K562 (cell line): Measurements from ENCODE around the gene GRIA4. TPM values are rescaled to one million over a fixed set of nuclear protein-coding genes. Genes with fewer than 3 reads are reported as not detected.

Experiments used
- ATAC-seq: fragments of 200-7000 bp; cut with Tn5 transposase; 3 replicates; pipeline ENCODE4 v1.9.1; 2020; ENCODE audit warnings: moderate library complexity
- BruUV-seq: library from RNA; stranded (reverse); fragments of 400-500 nt; replicated peaks from 2 replicates; lab custom pipeline; 2021; lab: Mats Ljungman, UMichigan
- CTCF ChIA-PET: fragments of 300-600 bp; formaldehyde crosslinking; extraction: SDS; loops from one replicate; lab custom pipeline; 2021; ENCODE audit warnings: low intra/inter-chr PET ratio; lab: Yijun Ruan, JAX
- POLR2A ChIA-PET: fragments of 300-600, 350-650 bp; sonication (Branson Sonifier 250); formaldehyde crosslinking; extraction: SDS; loops from one replicate; lab custom pipeline; 2021; ENCODE audit warnings: antibody characterized with exemption, inconsistent platforms; lab: Yijun Ruan, JAX
- DNase-seq, 4 experiments: peaks; one replicate each; pipeline versions ENCODE4 v3.0.0 to v3.0.0-alpha.2; 2011 to 2018; ENCODE audit warnings: low spot score in 3 of 4, mixed read lengths in 3 of 4; ENCODE audit errors: extremely low read depth in 1 of 4
- FAIRE-seq: peaks from 2 replicates; lab custom pipeline; 2011; peaks lifted over from hg19 to GRCh38; lab: Jason Lieb, UNC
- H2AFZ ChIP-seq: 2 replicates; pipeline ENCODE4 v1.6.0; 2011; ENCODE audit warnings: low read depth, low read length, control low read depth, inconsistent platforms
- H3K27ac ChIP-seq: fragments of 200-600 bp; 3 replicates; pipeline ENCODE4 v1.8.0; 2011; ENCODE audit warnings: low read depth, mild to moderate bottlenecking, control low read depth, inconsistent platforms, low read length, moderate library complexity, mixed read lengths; ENCODE audit errors: extremely low read depth
- H3K27me3 ChIP-seq, 2 experiments: fragments of 300-600 bp in 1 of 2; 2 replicates in 1 of 2; 3 replicates in 1 of 2; pipeline versions ENCODE4 v1.6.0 to v1.8.0; 2011; ENCODE audit warnings: inconsistent platforms in 2 of 2, low read length in 2 of 2, mild to moderate bottlenecking in 1 of 2, mixed read lengths in 1 of 2, moderate library complexity in 1 of 2; ENCODE audit not compliant: control insufficient read depth in 2 of 2, insufficient read depth in 2 of 2
- H3K36me3 ChIP-seq: fragments of 300-600 bp; 3 replicates; pipeline ENCODE4 v1.8.0; 2011; ENCODE audit warnings: mild to moderate bottlenecking, low read length, inconsistent platforms; ENCODE audit not compliant: control insufficient read depth, insufficient read depth
- H3K4me1 ChIP-seq, 2 experiments: fragments of 200-600 bp in 1 of 2; replicated peaks in 1 of 2; 2 replicates in 1 of 2; 3 replicates in 1 of 2; pipeline versions ENCODE4 v1.5.1 to v1.8.0; 2011; ENCODE audit warnings: inconsistent platforms in 2 of 2, low read length in 2 of 2, mild to moderate bottlenecking in 1 of 2, mixed read lengths in 1 of 2, moderate library complexity in 1 of 2; ENCODE audit not compliant: control insufficient read depth in 2 of 2, insufficient read depth in 2 of 2
- H3K4me2 ChIP-seq: 2 replicates; pipeline ENCODE4 v1.6.1; 2011; ENCODE audit warnings: low read length, control low read depth, inconsistent platforms, mixed read lengths; ENCODE audit not compliant: insufficient read depth
- H3K4me3 ChIP-seq: fragments of 200-600 bp; sonication (generic), shearing (Covaris generic); 2 replicates; pipeline ENCODE4 v1.5.1; 2016; ENCODE audit warnings: control low read depth, inconsistent platforms
- H3K79me2 ChIP-seq: fragments of 200-600 bp; 3 replicates; pipeline ENCODE4 v1.8.0; 2011; ENCODE audit warnings: low read length, inconsistent platforms; ENCODE audit not compliant: control insufficient read depth, insufficient read depth
- H3K9ac ChIP-seq, 2 experiments: 2 replicates each; pipeline versions ENCODE4 v1.6.0 to v1.6.1; 2011; ENCODE audit warnings: low read depth in 2 of 2, low read length in 2 of 2, control low read depth in 1 of 2, inconsistent platforms in 1 of 2, mild to moderate bottlenecking in 1 of 2, mixed read lengths in 1 of 2; ENCODE audit not compliant: insufficient read depth in 1 of 2
- H3K9me1 ChIP-seq: one replicate; pipeline ENCODE4 v1.6.0; 2011; ENCODE audit warnings: inconsistent platforms, mild to moderate bottlenecking, low read length, moderate library complexity; ENCODE audit not compliant: control insufficient read depth, insufficient read depth
- H3K9me3 ChIP-seq: replicated peaks from 2 replicates; pipeline ENCODE4 v1.5.1; 2011; ENCODE audit warnings: low read depth, low read length, inconsistent platforms; ENCODE audit not compliant: control insufficient read depth, insufficient read depth
- H4K20me1 ChIP-seq: replicated peaks from 2 replicates; pipeline ENCODE4 v1.6.1; 2011; ENCODE audit warnings: low read length, inconsistent platforms, mixed read lengths; ENCODE audit not compliant: control insufficient read depth, insufficient read depth
- ADNP ChIP-seq: fragments of 200-800 bp; sonication (Bioruptor generic); IDR thresholded peaks from 2 replicates; pipeline ENCODE4 v1.6.1; 2016; ENCODE audit warnings: missing genetic modification characterization, missing compliant biosample characterization
- CHD2 ChIP-seq: IDR thresholded peaks from 2 replicates; pipeline ENCODE4 v1.6.1; 2011; ENCODE audit warnings: low read depth, low read length
- DMBX1 ChIP-seq: fragments of 250-450 bp; sonication (Bioruptor Pico); IDR thresholded peaks from 2 replicates; pipeline ENCODE4 v1.8.0; 2022; ENCODE audit warnings: inconsistent platforms, mild to moderate bottlenecking, moderate library complexity, borderline replicate concordance
- ILF3 ChIP-seq: fragments of 450-650 bp; IDR thresholded peaks from 2 replicates; pipeline ENCODE4 v1.6.1; 2018; ENCODE audit warnings: antibody characterized with exemption, mild to moderate bottlenecking, moderate library complexity, borderline replicate concordance
- KDM2B ChIP-seq: fragments of 250-450 bp; sonication (Bioruptor Pico); IDR thresholded peaks from 2 replicates; pipeline ENCODE4 v1.8.0; 2021; ENCODE audit warnings: mild to moderate bottlenecking, moderate library complexity
- NFYB ChIP-seq: IDR thresholded peaks from 2 replicates; pipeline ENCODE4 v1.6.1; 2011; ENCODE audit warnings: mild to moderate bottlenecking, moderate library complexity; ENCODE audit not compliant: insufficient read length; ENCODE audit errors: extremely low read depth
- RFX7 ChIP-seq: fragments of 250-450 bp; sonication (Bioruptor Pico); IDR thresholded peaks from 2 replicates; pipeline ENCODE4 v1.5.1; 2021; ENCODE audit warnings: mild to moderate bottlenecking
- RHOXF2B ChIP-seq: fragments of 250-450 bp; sonication (Bioruptor Pico); conservative IDR thresholded peaks from 2 replicates; pipeline ENCODE4 v1.5.1; 2021
- SAFB2 ChIP-seq: fragments of 200-400 bp; formaldehyde crosslinking; IDR thresholded peaks from 2 replicates; pipeline ENCODE4 v1.6.1; 2018; ENCODE audit warnings: borderline replicate concordance, low read length, low read depth, moderate library complexity; ENCODE audit not compliant: severe bottlenecking
- ZFP36 ChIP-seq: fragments of 150-350 bp; IDR thresholded peaks from 2 replicates; pipeline ENCODE4 v1.6.1; 2018; ENCODE audit warnings: low read length, low read depth; ENCODE audit not compliant: partially characterized antibody
- ZNF140 ChIP-seq: fragments of 250-450 bp; sonication (Bioruptor Pico); IDR thresholded peaks from 2 replicates; pipeline ENCODE4 v1.8.0; 2021; ENCODE audit warnings: moderate library complexity, mild to moderate bottlenecking, inconsistent platforms
- ZNF316 ChIP-seq: fragments of 450-650 bp; IDR thresholded peaks from 2 replicates; pipeline ENCODE4 v1.6.1; 2016
- ZNF324 ChIP-seq: fragments of 250-450 bp; sonication (Bioruptor Pico); IDR thresholded peaks from 2 replicates; pipeline ENCODE4 v1.4.0; 2020; ENCODE audit warnings: mild to moderate bottlenecking
- ZNF445 ChIP-seq: fragments of 250-450 bp; sonication (Bioruptor Pico); IDR thresholded peaks from 2 replicates; pipeline ENCODE4 v1.4.0; 2020; ENCODE audit warnings: low read depth, mild to moderate bottlenecking, moderate library complexity
- ZNF75A ChIP-seq: fragments of 450-650 bp; formaldehyde crosslinking; IDR thresholded peaks from 2 replicates; pipeline ENCODE4 v1.4.0; 2020; ENCODE audit warnings: mild to moderate bottlenecking
- ZNF778 ChIP-seq: fragments of 450-650 bp; formaldehyde crosslinking; IDR thresholded peaks from 2 replicates; pipeline ENCODE4 v1.4.0; 2020; ENCODE audit warnings: mild to moderate bottlenecking, moderate library complexity
- ZSCAN32 ChIP-seq: fragments of 450-650 bp; formaldehyde crosslinking; IDR thresholded peaks from 2 replicates; pipeline ENCODE4 v1.4.0; 2020; ENCODE audit warnings: mild to moderate bottlenecking, moderate library complexity
- WGBS: fragments of 100-300 bp; shearing (Covaris generic); methylation state at CpG from one replicate; pipeline ENCODE4 v1.1.6; 2016; ENCODE audit warnings: low coverage, mixed read lengths; ENCODE audit not compliant: insufficient coverage; ENCODE audit errors: missing lambda C conversion rate; 5-methylcytosine and 5-hydroxymethylcytosine counted together
- in situ Hi-C: fragments of 300-500 bp; cut with MboI; formaldehyde crosslinking; loops from 4 replicates; pipeline ENCODE4 v1.15.0; 2018; ENCODE audit warnings: inconsistent platforms, mixed read lengths
- intact Hi-C: fragments of 100-400 bp; cut with micrococcal nuclease; formaldehyde crosslinking; loops from 2 replicates; pipeline ENCODE4 v1.14.2; 2022
- polyA plus RNA-seq, 8 experiments: library from polyadenylated mRNA; depleted of rRNA in 4 of 8; stranded (reverse) in 5 of 8; unstranded in 3 of 8; fragments of >200 nt; fragmentation: Nextera tagmentation in 2 of 8; fragmentation: Illumina TruSeq in 1 of 8; extraction: Ambion mirVana in 2 of 8; extraction: Trizol in 1 of 8; gene quantifications; 2 replicates each; pipeline versions ENCODE4 v1.2.1 to v1.2.3, GENCODE V29; 2011 to 2014; ENCODE audit warnings: inconsistent platforms in 1 of 8, missing spikeins in 1 of 8
- total RNA-seq, 7 experiments: library from RNA; depleted of rRNA in 6 of 7; stranded (reverse); fragments of >200 nt in 6 of 7; fragmentation: Illumina TruSeq in 2 of 7; extraction: Trizol in 2 of 7; gene quantifications; 2 replicates each; pipeline versions ENCODE4 v1.2.1 to v1.2.3, GENCODE V29; 2011 to 2021; ENCODE audit warnings: low replicate concordance in 1 of 7
- TF ChIP-seq, protein P1 (sequence below): fragments of 250-450 bp; sonication (Bioruptor Pico); IDR thresholded peaks from 2 replicates; pipeline ENCODE4 v1.9.0; 2021; ENCODE audit warnings: mild to moderate bottlenecking

The GRIA4 gene
- total and polyA plus RNA-seq, 9 of the 15 experiments (the other 6 are each of a cell fraction or from before 2014, with no cell fraction given): not detected

DNA sequence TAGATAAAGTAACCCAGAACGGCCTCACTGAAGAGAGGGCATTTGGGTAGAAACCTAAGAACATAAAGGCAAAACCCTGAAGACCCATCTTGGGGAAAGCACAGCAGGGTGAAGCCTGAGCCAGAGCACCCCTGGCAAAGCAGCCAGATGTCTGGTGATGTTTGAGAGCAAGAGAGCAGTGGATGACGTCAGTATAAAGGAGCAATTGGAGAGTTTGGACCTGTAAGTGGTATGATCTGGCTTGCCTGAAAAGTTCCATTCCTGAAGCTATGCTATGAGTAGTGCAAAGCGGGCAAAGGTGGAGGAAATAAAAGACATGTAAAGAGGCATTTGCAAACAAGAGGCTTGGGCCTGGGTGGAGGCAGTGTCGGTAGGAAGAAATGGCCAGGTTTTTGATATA is 244.4 kb downstream of the GRIA4 start:
- Histone ChIP-seq H3K79me2 (no peaks in the 10 kb centered on the region), H3K9me1 (no peaks in the 10 kb centered on the region), H3K4me1 (no peaks in the 10 kb centered on the region), H3K9ac (no peak overlapping the region), H3K27me3 (no peaks in the 10 kb centered on the region), H3K27ac (no peak overlapping the region), H3K4me2 (no peak overlapping the region), H3K4me3 (no peak overlapping the region), H3K36me3 (no peaks in the 10 kb centered on the region), H3K9me3 (no peaks in the 10 kb centered on the region; the same call in 1 of the 2 replicates), H4K20me1 (no peaks in the 10 kb centered on the region), H2AFZ (no peak overlapping the region)
- FAIRE-seq (no peak), ATAC-seq (no peak), DNase-seq (no peak)
- no TSS peak for BruUV-seq
- intact Hi-C loops: no loop called here
- TF ChIP-seq DMBX1 (CRISPR knock-in tag) (no peak), ZNF140 (CRISPR knock-in tag) (no peak), NFYB (no peak), ZFP36 (no peak), ILF3 (no peak), ZNF316 (no peak), ADNP (tag) (no peak), CHD2 (no peak), ZNF324 (no peak), ZSCAN32 (CRISPR knock-in tag) (no peak), RHOXF2B (no peak), SAFB2 (no peak), RFX7 (CRISPR knock-in tag) (no peak), ZNF75A (CRISPR knock-in tag) (no peak), ZNF445 (CRISPR knock-in tag) (no peak), ZNF778 (CRISPR knock-in tag) (no peak), KDM2B (no peak)
- TF ChIP-seq, protein P1, sequence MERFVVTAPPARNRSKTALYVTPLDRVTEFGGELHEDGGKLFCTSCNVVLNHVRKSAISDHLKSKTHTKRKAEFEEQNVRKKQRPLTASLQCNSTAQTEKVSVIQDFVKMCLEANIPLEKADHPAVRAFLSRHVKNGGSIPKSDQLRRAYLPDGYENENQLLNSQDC: no peak
- in situ Hi-C loops: no loop called here
- ChIA-PET CTCF (no interaction called here), POLR2A (no interaction called here)
- 0% methylated on average over 4 of the region's 4 CpGs for WGBS
